GM18951 (cell line): Measurements from ENCODE around the gene ERICH3.
"Not testable (repeated sequence)": the region's sequence is repeated elsewhere in the genome, so short reads cannot be mapped to it uniquely, and the experiment has no call there.

Source experiments
- POLR2A ChIP-seq: IDR thresholded peaks from 4 replicates; pipeline ENCODE4 v1.6.1; 2011; ENCODE audit warnings: mild to moderate bottlenecking; ENCODE audit not compliant: insufficient read length, insufficient read depth; ENCODE audit errors: extremely low read depth
- in situ Hi-C: fragments of 300-500 bp; cut with MboI; formaldehyde crosslinking; loops from one replicate; pipeline ENCODE4 v1.12.0; 2022; ENCODE audit warnings: low sequenced_read_pairs, mixed read lengths, inconsistent platforms; ENCODE audit not compliant: unreplicated experiment

The ERICH3 gene

DNA sequence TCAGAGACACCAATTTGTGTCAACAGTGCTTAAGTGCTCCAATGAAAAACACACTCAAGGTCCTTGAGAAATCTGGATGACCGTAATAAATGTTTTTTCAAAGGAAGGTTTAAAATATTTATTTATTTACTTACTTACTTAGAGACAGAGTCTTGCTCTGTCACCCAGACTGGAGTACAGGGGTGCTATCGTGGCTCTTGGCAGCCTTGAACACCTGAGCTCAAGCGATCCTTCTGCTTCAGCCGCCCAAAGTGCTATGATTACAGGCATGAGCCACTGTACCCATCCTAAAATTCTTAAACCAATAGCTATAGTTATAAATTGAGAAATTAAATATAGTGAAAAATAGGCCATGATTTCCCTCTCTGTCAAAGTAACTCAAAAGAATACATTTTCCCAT lies 17.3 kb upstream of the ERICH3 start:
- TF ChIP-seq POLR2A, result no peak
- in situ Hi-C loops, result loop anchor here (25.0 kb wide), 1 partner anchor 679 kb away; no protein-coding TSS in a partner anchor

DNA sequence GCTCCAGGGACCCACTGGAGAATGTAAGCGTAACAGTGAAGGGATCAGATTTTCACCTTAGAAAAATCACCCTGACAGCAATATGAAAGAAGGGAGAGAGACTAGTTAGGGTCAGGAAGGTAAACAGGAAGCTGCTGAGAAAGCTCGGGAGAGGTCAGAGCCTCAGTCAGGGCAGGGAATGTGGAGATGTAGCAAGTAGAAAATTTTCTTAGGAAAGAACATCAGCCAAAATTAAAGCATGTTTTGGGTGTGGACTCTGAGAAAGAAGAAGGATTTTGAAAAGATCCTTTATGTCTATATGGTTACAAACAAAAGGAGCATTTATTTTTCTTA lies 16.7 kb upstream of the ERICH3 start:
- in situ Hi-C loops, result loop anchor here (25.0 kb wide), 1 partner anchor 678 kb away; no protein-coding TSS in a partner anchor

DNA sequence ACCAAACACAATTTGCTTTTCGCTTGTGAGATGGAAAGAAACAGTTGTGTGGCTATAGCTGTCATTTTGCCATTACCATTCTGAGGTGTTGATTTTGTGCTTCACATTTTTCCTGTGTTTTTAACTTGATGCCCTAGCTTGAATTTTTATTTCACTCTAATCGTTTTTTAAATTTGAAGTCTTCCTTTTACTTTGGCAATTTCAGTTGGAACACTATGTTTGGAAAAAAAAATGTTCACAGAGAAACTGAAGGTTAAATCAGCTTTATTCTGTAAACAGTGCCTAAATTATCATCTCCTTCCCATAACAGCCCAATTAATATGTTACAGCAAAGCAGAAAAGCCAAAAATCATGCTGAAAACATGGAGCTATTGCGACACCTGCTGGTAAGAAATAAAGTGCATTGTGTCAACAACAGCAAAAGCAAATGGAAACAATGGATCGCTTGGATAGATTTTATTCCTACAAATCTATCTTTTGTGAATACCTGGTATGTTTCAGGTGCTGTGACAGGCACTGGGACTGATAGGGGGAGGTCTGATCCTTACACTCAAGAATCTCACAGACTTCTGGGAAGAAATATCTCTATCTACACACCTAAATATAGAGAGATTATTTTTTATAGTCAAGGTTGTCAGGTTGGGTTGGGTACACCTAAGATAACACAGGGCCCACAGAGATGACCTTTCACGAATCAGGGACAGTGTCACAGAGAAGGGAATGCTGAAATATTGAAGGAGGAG lies 16.2 kb upstream of the ERICH3 start:
- no peak for TF ChIP-seq POLR2A
- in situ Hi-C loops, result loop anchor here (25.0 kb wide), 1 partner anchor 677 kb away; no protein-coding TSS in a partner anchor

More for the DNA sequence above, 16.7 kb upstream of the ERICH3 start:
- no peak for TF ChIP-seq POLR2A

DNA sequence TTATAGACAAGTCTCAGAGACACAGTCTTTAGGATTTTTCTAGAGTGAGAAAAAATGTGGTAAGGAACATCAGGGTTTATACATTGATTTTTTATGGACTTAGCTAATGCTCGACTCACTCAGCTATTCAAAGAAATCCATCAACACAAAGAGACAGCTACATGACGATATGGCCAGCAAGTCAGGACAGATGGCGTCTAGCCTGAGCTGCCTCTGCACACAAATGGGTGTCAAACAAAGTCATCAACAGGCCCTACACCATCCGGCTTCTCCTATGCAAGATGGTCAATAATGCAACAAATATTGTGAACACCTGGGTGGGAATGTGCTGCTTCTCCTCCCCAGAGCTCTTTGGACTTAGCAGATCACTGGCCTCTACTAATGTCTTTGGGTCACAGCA lies 13.3 kb upstream of the ERICH3 start:
- in situ Hi-C loops, result loop anchor here (25.0 kb wide), 1 partner anchor 675 kb away; no protein-coding TSS in a partner anchor
- no peak for TF ChIP-seq POLR2A

DNA sequence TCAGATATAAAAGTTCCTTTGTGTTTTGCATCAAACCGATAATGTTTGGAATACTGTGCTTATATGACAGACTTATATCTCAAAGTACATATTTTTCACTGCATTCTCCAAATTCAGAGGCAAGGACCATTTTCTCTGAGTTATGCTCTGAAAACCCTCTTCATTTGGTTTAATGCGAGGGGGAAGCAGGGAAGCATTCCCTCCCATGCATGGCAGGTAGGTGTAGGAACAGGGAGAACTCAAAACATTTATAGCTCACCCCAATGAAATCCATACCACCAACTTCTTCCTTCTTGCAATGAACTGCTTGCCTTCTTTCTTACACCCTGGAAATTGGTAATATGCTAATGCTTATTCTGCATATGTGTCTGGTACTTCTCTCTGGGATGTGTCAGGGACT lies 10.7 kb upstream of the ERICH3 start:
- in situ Hi-C loops, result loop anchor here (25.0 kb wide), 1 partner anchor 672 kb away; no protein-coding TSS in a partner anchor
- TF ChIP-seq POLR2A, result no peak

DNA sequence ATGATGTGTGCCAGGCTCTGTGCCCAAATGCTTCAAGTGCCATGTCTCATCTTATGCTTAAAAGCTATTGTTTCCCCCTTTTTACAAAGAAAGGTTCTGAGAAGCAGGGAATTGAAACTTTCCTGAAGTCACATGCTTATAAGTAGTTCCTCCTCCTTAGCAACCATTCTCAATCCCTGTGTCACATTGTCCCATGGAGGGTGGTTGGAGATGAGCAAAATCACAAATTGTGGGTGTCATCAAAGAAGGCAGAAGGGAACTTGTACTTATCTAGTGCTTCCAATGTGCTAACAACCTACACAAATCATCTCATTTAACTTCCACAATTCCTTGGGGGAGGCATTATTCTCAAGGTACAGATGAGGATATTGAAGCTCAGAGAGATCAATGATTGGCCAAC lies 10.1 kb upstream of the ERICH3 start:
- in situ Hi-C loops, result loop anchor here (25.0 kb wide), 1 partner anchor 671 kb away; no protein-coding TSS in a partner anchor
- TF ChIP-seq POLR2A, result no peak

DNA sequence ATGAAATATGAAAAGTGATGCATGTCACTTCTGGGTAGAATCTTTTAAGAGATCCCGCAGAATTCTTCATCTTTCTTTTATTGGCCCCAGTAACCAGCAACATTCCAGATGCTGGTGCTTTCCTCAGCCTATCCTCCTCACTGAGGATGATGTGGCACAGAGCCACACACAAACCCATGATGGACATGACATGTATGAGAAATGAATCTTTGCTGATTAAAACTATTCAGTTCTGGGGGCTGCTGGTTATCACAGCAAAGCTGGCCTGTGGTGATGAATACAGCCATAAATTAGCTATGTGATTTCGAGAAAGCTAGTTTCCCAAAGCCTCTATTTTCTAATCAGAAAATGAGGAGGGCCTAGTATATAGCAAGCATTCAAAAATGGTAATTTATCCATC lies 8.3 kb upstream of the ERICH3 start:
- no peak for TF ChIP-seq POLR2A
- in situ Hi-C loops, result loop anchor here (25.0 kb wide), 1 partner anchor 670 kb away; no protein-coding TSS in a partner anchor

DNA sequence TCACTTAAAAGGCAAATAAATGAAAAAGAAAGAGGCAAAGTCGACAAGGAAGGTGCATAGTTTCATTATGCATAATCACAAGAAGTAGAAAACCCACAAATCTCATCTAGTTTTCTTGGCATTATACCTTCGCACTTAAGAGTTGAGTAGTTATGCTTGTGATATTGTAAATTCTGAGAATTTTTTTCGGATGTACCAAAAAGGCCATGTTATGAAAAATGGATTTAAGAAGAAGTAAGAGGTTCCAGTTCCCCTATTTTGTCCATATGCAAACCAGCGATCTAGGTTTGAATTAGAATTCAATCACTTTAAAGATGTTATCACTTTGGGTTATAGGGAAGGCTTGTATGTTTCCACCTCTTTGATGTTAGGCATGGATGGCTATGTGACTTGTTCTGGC lies 7.9 kb upstream of the ERICH3 start:
- in situ Hi-C loops, result loop anchor here (25.0 kb wide), 1 partner anchor 669 kb away; no protein-coding TSS in a partner anchor
- TF ChIP-seq POLR2A, result no peak

DNA sequence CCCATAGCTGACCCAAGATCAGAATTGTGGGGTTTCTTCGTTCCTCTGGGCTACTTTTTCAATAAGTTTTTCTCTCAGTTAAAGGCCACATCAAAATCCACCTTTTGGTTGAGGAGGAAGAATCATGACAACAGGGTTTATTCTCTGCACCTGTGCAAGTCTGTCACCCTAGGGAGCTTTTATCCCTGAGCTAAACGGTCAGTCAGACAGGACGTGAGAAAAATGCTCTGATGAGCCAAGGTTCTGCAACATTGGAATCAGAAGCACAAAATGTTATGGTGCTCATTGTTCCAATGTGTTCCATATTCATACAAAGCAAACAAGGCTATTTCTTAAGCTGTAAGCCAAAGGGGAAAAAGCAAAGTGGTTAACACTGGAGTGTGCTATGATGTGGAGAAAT lies 7.4 kb upstream of the ERICH3 start:
- TF ChIP-seq POLR2A, result no peak
- in situ Hi-C loops, result loop anchor here (25.0 kb wide), 1 partner anchor 669 kb away; no protein-coding TSS in a partner anchor

DNA sequence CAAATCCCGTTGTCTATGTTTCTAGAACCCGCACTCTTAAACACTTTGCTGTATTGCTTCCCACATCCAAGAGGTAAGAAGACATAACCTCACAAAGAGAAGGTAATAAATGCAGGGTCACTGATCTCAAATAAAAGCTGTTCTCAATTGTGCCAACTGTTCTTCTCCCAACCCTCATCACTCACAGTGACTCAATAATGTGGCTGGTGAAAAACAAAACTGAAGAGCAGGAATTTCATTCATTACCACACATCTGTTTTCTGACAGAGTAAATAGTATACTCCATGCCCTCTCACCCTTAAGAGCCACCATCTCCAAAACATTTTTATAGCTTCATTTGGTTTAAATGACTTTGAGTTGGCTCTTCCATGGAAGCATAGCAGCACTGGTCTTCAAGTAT lies 6.2 kb upstream of the ERICH3 start:
- in situ Hi-C loops, result loop anchor here (25.0 kb wide), 1 partner anchor 668 kb away; no protein-coding TSS in a partner anchor
- no peak for TF ChIP-seq POLR2A

DNA sequence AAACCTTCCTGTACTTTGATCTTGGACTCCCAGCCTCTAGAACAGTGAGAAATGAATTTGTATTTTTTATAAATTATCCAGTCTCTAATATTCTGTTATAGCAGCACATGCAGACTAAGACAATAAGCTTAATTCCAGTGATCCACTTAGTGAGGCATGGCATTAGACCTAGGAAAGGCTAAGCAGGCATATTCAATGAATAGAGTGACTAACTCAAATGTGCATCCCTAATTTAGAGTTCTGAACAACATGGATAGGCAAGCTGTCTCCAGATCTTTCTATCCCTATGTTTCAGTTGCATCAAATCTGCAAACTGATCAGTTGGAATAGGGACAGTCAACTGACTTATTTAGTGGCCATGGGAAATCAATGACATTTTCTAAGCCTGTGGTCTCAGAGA lies 4.3 kb upstream of the ERICH3 start:
- in situ Hi-C loops, result loop anchor here (25.0 kb wide), 1 partner anchor 666 kb away; no protein-coding TSS in a partner anchor
- no peak for TF ChIP-seq POLR2A

DNA sequence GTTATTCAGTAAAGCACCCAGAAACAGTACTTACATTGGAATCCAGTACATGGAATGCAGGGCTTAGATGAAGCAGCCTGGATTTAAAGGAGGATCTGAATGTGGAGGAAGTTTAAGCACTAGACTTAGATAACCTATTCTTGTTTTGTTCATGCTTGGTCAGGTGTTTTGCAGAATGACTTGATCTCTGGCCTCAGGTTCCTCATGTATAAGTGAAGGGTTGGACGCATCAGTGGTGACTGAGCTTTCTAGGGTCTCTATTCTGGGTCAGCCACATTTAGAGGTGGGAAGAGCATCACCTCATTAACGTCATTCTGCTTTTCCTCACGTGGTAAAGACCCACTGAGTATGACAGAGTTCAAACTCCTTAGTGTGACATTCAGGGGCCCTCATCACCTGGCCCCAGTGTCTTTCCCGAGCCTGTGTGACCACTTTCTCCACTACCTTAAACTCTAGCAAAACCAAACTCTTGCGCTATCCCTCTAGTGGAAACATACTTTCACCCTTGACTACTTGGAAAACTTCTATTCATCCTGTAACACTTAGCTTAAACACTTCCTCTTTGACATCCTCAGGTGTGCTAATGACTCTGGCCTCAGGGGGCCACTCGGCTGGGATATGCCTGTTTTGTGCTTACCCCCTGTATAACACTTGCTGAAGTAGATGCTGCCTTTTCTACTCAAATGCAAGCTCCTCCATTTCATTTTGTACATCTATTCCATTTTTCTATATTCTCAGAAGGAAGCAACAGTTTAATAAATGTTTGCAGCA lies 871 bp upstream of the ERICH3 start:
- in situ Hi-C loops, result loop anchor here (25.0 kb wide), 1 partner anchor 662 kb away; no protein-coding TSS in a partner anchor
- no peak for TF ChIP-seq POLR2A

DNA sequence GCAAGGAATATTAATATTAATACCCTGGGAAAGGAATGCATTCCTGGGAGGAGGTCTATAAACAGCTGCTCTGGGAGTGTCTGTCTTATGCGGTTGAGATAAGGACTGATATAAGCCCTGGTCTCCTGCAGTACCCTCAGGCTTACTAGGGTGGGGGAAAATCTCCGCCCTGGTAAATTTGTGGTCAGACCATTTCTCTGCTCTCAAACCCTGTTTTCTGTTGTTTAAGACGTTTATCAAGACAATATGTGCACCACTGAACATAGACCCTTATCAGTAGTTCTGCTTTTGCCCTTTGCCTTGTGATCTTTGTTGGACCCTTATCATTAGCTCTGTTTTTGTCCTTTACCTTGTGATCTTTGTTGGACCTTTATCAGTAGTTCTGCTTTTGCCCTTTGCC lies 2.7 kb downstream of the ERICH3 start:
- in situ Hi-C loops, result not testable (repeated sequence)
